Measurements from ENCODE around the gene GMPR2.

DNA sequence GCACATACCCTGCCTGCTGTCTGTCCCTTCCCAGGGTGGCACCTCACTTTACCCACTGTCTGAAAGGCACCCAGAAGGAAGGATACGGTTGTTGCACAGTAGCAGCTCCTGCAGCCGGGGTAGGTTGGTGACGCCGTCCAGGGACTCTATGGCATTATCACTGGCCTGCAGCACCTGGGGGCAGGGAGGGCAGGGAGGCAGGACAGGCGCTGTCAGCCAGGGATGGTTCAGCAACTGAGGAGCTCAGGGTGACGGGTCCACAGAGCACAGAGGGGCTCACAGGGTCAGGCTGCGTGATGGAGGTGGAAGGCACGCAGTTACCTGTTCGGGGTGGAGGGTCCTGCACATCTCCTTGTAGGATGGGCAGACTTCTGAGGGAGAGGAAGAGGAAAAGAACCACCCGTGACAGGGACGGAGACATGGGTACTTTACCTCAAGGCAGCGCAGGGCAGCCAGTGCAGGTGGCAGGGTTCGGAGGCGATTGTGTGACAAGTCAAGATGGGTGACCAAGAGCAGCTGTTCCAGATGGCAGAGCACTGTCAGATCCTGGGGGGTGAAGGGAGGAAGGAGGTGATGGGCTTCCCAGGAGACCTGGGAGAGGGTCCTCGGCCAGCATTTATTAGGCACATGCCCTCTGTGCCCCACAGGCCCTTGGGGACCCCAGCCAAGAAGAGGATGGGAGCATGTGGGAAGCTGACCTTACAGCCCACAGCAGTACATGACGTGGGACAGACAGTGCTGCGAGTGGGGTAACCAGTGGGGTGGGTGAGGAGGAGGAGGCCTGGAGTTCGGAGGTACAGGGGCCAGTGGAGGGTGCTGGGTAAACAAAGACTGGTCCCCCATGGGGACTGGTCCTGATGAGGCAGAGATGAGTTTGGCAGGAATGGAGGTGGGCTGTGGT is 33.9 kb downstream of the GMPR2 start:
- TF ChIP-seq, protein P1, sequence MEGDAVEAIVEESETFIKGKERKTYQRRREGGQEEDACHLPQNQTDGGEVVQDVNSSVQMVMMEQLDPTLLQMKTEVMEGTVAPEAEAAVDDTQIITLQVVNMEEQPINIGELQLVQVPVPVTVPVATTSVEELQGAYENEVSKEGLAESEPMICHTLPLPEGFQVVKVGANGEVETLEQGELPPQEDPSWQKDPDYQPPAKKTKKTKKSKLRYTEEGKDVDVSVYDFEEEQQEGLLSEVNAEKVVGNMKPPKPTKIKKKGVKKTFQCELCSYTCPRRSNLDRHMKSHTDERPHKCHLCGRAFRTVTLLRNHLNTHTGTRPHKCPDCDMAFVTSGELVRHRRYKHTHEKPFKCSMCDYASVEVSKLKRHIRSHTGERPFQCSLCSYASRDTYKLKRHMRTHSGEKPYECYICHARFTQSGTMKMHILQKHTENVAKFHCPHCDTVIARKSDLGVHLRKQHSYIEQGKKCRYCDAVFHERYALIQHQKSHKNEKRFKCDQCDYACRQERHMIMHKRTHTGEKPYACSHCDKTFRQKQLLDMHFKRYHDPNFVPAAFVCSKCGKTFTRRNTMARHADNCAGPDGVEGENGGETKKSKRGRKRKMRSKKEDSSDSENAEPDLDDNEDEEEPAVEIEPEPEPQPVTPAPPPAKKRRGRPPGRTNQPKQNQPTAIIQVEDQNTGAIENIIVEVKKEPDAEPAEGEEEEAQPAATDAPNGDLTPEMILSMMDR (IDR thresholded peaks at IDR 0.05) = no peak
- TF ChIP-seq EZH2phosphoT487 (IDR thresholded peaks at IDR 0.05) = no peak
